K562 (cell line): Measurements from ENCODE around the gene SLC44A1. TPM values are rescaled to one million over a fixed set of nuclear protein-coding genes. Genes with fewer than 3 reads are reported as not detected.

Source experiments
- ATAC-seq: fragments of 200-7000 bp; cut with Tn5 transposase; 3 replicates; pipeline ENCODE4 v1.9.1; 2020; ENCODE audit warnings: moderate library complexity
- BruUV-seq: library from RNA; stranded (reverse); fragments of 400-500 nt; replicated peaks from 2 replicates; lab custom pipeline; 2021; lab: Mats Ljungman, UMichigan
- CTCF ChIA-PET: fragments of 300-600 bp; formaldehyde crosslinking; extraction: SDS; loops from one replicate; lab custom pipeline; 2021; ENCODE audit warnings: low intra/inter-chr PET ratio; lab: Yijun Ruan, JAX
- POLR2A ChIA-PET: fragments of 300-600, 350-650 bp; sonication (Branson Sonifier 250); formaldehyde crosslinking; extraction: SDS; loops from one replicate; lab custom pipeline; 2021; ENCODE audit warnings: antibody characterized with exemption, inconsistent platforms; lab: Yijun Ruan, JAX
- DNase-seq, 4 experiments: peaks; one replicate each; pipeline versions ENCODE4 v3.0.0 to v3.0.0-alpha.2; 2011 to 2018; ENCODE audit warnings: low spot score in 3 of 4, mixed read lengths in 3 of 4; ENCODE audit errors: extremely low read depth in 1 of 4
- FAIRE-seq: peaks from 2 replicates; lab custom pipeline; 2011; peaks lifted over from hg19 to GRCh38; lab: Jason Lieb, UNC
- H2AFZ ChIP-seq: 2 replicates; pipeline ENCODE4 v1.6.0; 2011; ENCODE audit warnings: low read depth, low read length, control low read depth, inconsistent platforms
- H3K27ac ChIP-seq: fragments of 200-600 bp; 3 replicates; pipeline ENCODE4 v1.8.0; 2011; ENCODE audit warnings: low read depth, mild to moderate bottlenecking, control low read depth, inconsistent platforms, low read length, moderate library complexity, mixed read lengths; ENCODE audit errors: extremely low read depth
- H3K27me3 ChIP-seq, 2 experiments: fragments of 300-600 bp in 1 of 2; 2 replicates in 1 of 2; 3 replicates in 1 of 2; pipeline versions ENCODE4 v1.6.0 to v1.8.0; 2011; ENCODE audit warnings: inconsistent platforms in 2 of 2, low read length in 2 of 2, mild to moderate bottlenecking in 1 of 2, mixed read lengths in 1 of 2, moderate library complexity in 1 of 2; ENCODE audit not compliant: control insufficient read depth in 2 of 2, insufficient read depth in 2 of 2
- H3K36me3 ChIP-seq: fragments of 300-600 bp; 3 replicates; pipeline ENCODE4 v1.8.0; 2011; ENCODE audit warnings: mild to moderate bottlenecking, low read length, inconsistent platforms; ENCODE audit not compliant: control insufficient read depth, insufficient read depth
- H3K4me1 ChIP-seq, 2 experiments: fragments of 200-600 bp in 1 of 2; replicated peaks in 1 of 2; 2 replicates in 1 of 2; 3 replicates in 1 of 2; pipeline versions ENCODE4 v1.5.1 to v1.8.0; 2011; ENCODE audit warnings: inconsistent platforms in 2 of 2, low read length in 2 of 2, mild to moderate bottlenecking in 1 of 2, mixed read lengths in 1 of 2, moderate library complexity in 1 of 2; ENCODE audit not compliant: control insufficient read depth in 2 of 2, insufficient read depth in 2 of 2
- H3K4me2 ChIP-seq: 2 replicates; pipeline ENCODE4 v1.6.1; 2011; ENCODE audit warnings: low read length, control low read depth, inconsistent platforms, mixed read lengths; ENCODE audit not compliant: insufficient read depth
- H3K4me3 ChIP-seq: fragments of 200-600 bp; sonication (generic), shearing (Covaris generic); 2 replicates; pipeline ENCODE4 v1.5.1; 2016; ENCODE audit warnings: control low read depth, inconsistent platforms
- H3K79me2 ChIP-seq: fragments of 200-600 bp; 3 replicates; pipeline ENCODE4 v1.8.0; 2011; ENCODE audit warnings: low read length, inconsistent platforms; ENCODE audit not compliant: control insufficient read depth, insufficient read depth
- H3K9ac ChIP-seq, 2 experiments: 2 replicates each; pipeline versions ENCODE4 v1.6.0 to v1.6.1; 2011; ENCODE audit warnings: low read depth in 2 of 2, low read length in 2 of 2, control low read depth in 1 of 2, inconsistent platforms in 1 of 2, mild to moderate bottlenecking in 1 of 2, mixed read lengths in 1 of 2; ENCODE audit not compliant: insufficient read depth in 1 of 2
- H3K9me1 ChIP-seq: one replicate; pipeline ENCODE4 v1.6.0; 2011; ENCODE audit warnings: inconsistent platforms, mild to moderate bottlenecking, low read length, moderate library complexity; ENCODE audit not compliant: control insufficient read depth, insufficient read depth
- H3K9me3 ChIP-seq: replicated peaks from 2 replicates; pipeline ENCODE4 v1.5.1; 2011; ENCODE audit warnings: low read depth, low read length, inconsistent platforms; ENCODE audit not compliant: control insufficient read depth, insufficient read depth
- H4K20me1 ChIP-seq: replicated peaks from 2 replicates; pipeline ENCODE4 v1.6.1; 2011; ENCODE audit warnings: low read length, inconsistent platforms, mixed read lengths; ENCODE audit not compliant: control insufficient read depth, insufficient read depth
- CHD2 ChIP-seq: IDR thresholded peaks from 2 replicates; pipeline ENCODE4 v1.6.1; 2011; ENCODE audit warnings: low read depth, low read length
- E2F8 ChIP-seq: fragments of 450-650 bp; IDR thresholded peaks from 2 replicates; pipeline ENCODE4 v1.7.1; 2018; ENCODE audit warnings: mild to moderate bottlenecking, low read depth; ENCODE audit not compliant: partially characterized antibody
- ELK1 ChIP-seq: sonication (generic); formaldehyde crosslinking; IDR thresholded peaks from 2 replicates; pipeline ENCODE4 v1.8.1; 2022; ENCODE audit warnings: missing genetic modification reagents
- MCM5 ChIP-seq: fragments of 450-650 bp; IDR thresholded peaks from 2 replicates; pipeline ENCODE4 v1.6.1; 2016; ENCODE audit warnings: low read depth
- NR2C1 ChIP-seq, 2 experiments: fragments of 450-650 bp; IDR thresholded peaks; 2 replicates each; pipeline ENCODE4 v1.6.1; 2017; ENCODE audit warnings: mild to moderate bottlenecking in 2 of 2, antibody characterized with exemption in 1 of 2, inconsistent platforms in 1 of 2, missing compliant biosample characterization in 1 of 2, missing genetic modification characterization in 1 of 2
- PPARD ChIP-seq: fragments of 250-450 bp; sonication (Bioruptor Pico); IDR thresholded peaks from 2 replicates; pipeline ENCODE4 v1.8.0; 2022; ENCODE audit warnings: inconsistent platforms, mild to moderate bottlenecking, moderate library complexity
- RAD21 ChIP-seq, 2 experiments: fragments of 250-450 bp in 1 of 2; fragments of 450-650 bp in 1 of 2; sonication (Bioruptor Pico) in 1 of 2; formaldehyde crosslinking in 1 of 2; IDR thresholded peaks in 1 of 2; conservative IDR thresholded peaks in 1 of 2; 2 replicates each; pipeline versions ENCODE4 v1.4.0 to v1.8.0; 2020 to 2022; ENCODE audit warnings: mild to moderate bottlenecking in 2 of 2, moderate library complexity in 1 of 2
- RBM14 ChIP-seq: fragments of 200-400 bp; formaldehyde crosslinking; IDR thresholded peaks from 2 replicates; pipeline ENCODE4 v1.6.1; 2018; ENCODE audit warnings: low read depth, mild to moderate bottlenecking, low read length, moderate library complexity, borderline replicate concordance; ENCODE audit not compliant: insufficient read depth
- RBM17 ChIP-seq: fragments of 200-400 bp; formaldehyde crosslinking; IDR thresholded peaks from 2 replicates; pipeline ENCODE4 v1.6.1; 2017; ENCODE audit warnings: low read depth, mild to moderate bottlenecking, low read length, borderline replicate concordance
- ZNF592 ChIP-seq: fragments of 450-650 bp; IDR thresholded peaks from 2 replicates; pipeline ENCODE4 v1.6.1; 2017; ENCODE audit warnings: antibody characterized with exemption, mild to moderate bottlenecking
- ZNF639 ChIP-seq, 2 experiments: fragments of 200-800 bp in 1 of 2; sonication (Bioruptor generic) in 1 of 2; sonication (generic) in 1 of 2; formaldehyde crosslinking in 1 of 2; IDR thresholded peaks in 1 of 2; conservative IDR thresholded peaks in 1 of 2; 2 replicates each; pipeline versions ENCODE4 v1.5.0 to v1.6.1; 2016 to 2020; ENCODE audit warnings: missing compliant biosample characterization in 1 of 2, missing genetic modification characterization in 1 of 2, missing genetic modification reagents in 1 of 2
- in situ Hi-C: fragments of 300-500 bp; cut with MboI; formaldehyde crosslinking; loops from 4 replicates; pipeline ENCODE4 v1.15.0; 2018; ENCODE audit warnings: inconsistent platforms, mixed read lengths
- intact Hi-C: fragments of 100-400 bp; cut with micrococcal nuclease; formaldehyde crosslinking; loops from 2 replicates; pipeline ENCODE4 v1.14.2; 2022
- polyA plus RNA-seq, 8 experiments: library from polyadenylated mRNA; depleted of rRNA in 4 of 8; stranded (reverse) in 5 of 8; unstranded in 3 of 8; fragments of >200 nt; fragmentation: Nextera tagmentation in 2 of 8; fragmentation: Illumina TruSeq in 1 of 8; extraction: Ambion mirVana in 2 of 8; extraction: Trizol in 1 of 8; gene quantifications; 2 replicates each; pipeline versions ENCODE4 v1.2.1 to v1.2.3, GENCODE V29; 2011 to 2014; ENCODE audit warnings: inconsistent platforms in 1 of 8, missing spikeins in 1 of 8
- total RNA-seq, 7 experiments: library from RNA; depleted of rRNA in 6 of 7; stranded (reverse); fragments of >200 nt in 6 of 7; fragmentation: Illumina TruSeq in 2 of 7; extraction: Trizol in 2 of 7; gene quantifications; 2 replicates each; pipeline versions ENCODE4 v1.2.1 to v1.2.3, GENCODE V29; 2011 to 2021; ENCODE audit warnings: low replicate concordance in 1 of 7

The SLC44A1 gene
- total and polyA plus RNA-seq, 9 of the 15 experiments (the other 6 are each of a cell fraction or from before 2014, with no cell fraction given), result 0.11 to 0.59 (median 0.30) TPM

GRCh38 chr9:105226055-105226454, 18.4 kb upstream of the SLC44A1 start:
- Histone ChIP-seq H3K9me3 (no peaks in the 10 kb centered on the region), H3K4me3 (no peak overlapping the region), H2AFZ (no peak overlapping the region), H3K9ac (no peak overlapping the region), H4K20me1 (no peaks in the 10 kb centered on the region), H3K27ac (no peak overlapping the region), H3K36me3 (no peaks in the 10 kb centered on the region), H3K4me2 (no peak overlapping the region), H3K4me1 (no peaks in the 10 kb centered on the region), H3K9me1 (no peaks in the 10 kb centered on the region), H3K27me3 (peaks cover 0 to 4% of the 10 kb centered on the region in 2 experiments; a peak in 1 of 5 replicates), H3K79me2 (no peaks in the 10 kb centered on the region)
- ATAC-seq (no peak), DNase-seq (no peak), FAIRE-seq (no peak)
- CTCF ChIA-PET, result no interaction called here
- in situ Hi-C loops (no loop called here), intact Hi-C loops (no loop called here)
- no TSS peak for BruUV-seq
- POLR2A ChIA-PET, result no interaction called here
- TF ChIP-seq RBM17 (no peak), RAD21 (CRISPR knock-in tag; conservative IDR thresholded peaks at IDR 0.05 in 1 of 2, IDR thresholded peaks at IDR 0.05 in 1 of 2) (no peak), RBM14 (no peak), NR2C1 (IDR thresholded peaks at IDR 0.05) (no peak), NR2C1 (tag; IDR thresholded peaks at IDR 0.05) (no peak), ZNF639 (CRISPR knock-in tag; conservative IDR thresholded peaks at IDR 0.05 in 1 of 2, IDR thresholded peaks at IDR 0.05 in 1 of 2) (no peak), CHD2 (no peak), PPARD (CRISPR knock-in tag) (no peak), E2F8 (no peak), MCM5 (no peak), ELK1 (CRISPR knock-in tag) (no peak), ZNF592 (no peak)
